Liver (tissue), 3 donors: ENCODE results near the gene SEPHS1.

Experiments used
- EGR1 ChIP-seq, 2 donors: IDR thresholded peaks; 2 replicates each; pipeline ENCODE4 v1.6.1; 2016 to 2018; ENCODE audit warnings: antibody characterized with exemption in 2 of 2, low read depth in 2 of 2
- HNF4A ChIP-seq, 2 donors: conservative IDR thresholded peaks; 2 replicates each; pipeline ENCODE4 v1.6.1; 2016; ENCODE audit warnings: antibody characterized with exemption in 2 of 2, mild to moderate bottlenecking in 2 of 2
- RXRA ChIP-seq, 2 donors: IDR thresholded peaks; 2 replicates each; pipeline ENCODE4 v1.6.1; 2017 to 2018; ENCODE audit warnings: antibody characterized with exemption in 2 of 2, mild to moderate bottlenecking in 1 of 2
- TAF1 ChIP-seq: conservative IDR thresholded peaks from 2 replicates; pipeline ENCODE4 v1.6.1; 2016; ENCODE audit warnings: antibody characterized with exemption, mild to moderate bottlenecking
- YY1 ChIP-seq: IDR thresholded peaks from 2 replicates; pipeline ENCODE4 v1.6.1; 2016; ENCODE audit warnings: antibody characterized with exemption, mild to moderate bottlenecking
- TF ChIP-seq, protein P1 (sequence below): IDR thresholded peaks from 2 replicates; pipeline ENCODE4 v1.6.1; 2016; ENCODE audit warnings: antibody characterized with exemption, mild to moderate bottlenecking
- TF ChIP-seq, protein P2 (sequence below): fragments of 150-350 bp; IDR thresholded peaks from 2 replicates; pipeline ENCODE4 v1.5.1; 2017; ENCODE audit warnings: improper control_type of control experiment, low read depth, low read length; ENCODE audit not compliant: missing input control
- TF ChIP-seq, protein P3 (sequence below): IDR thresholded peaks from 2 replicates; pipeline ENCODE4 v1.6.1; 2016; ENCODE audit warnings: antibody characterized with exemption
- TF ChIP-seq, protein P4 (sequence below): IDR thresholded peaks from 2 replicates; pipeline ENCODE4 v1.6.1; 2016; ENCODE audit warnings: antibody characterized with exemption
- donor health status: healthy.
- donor health status: healthy.

DNA sequence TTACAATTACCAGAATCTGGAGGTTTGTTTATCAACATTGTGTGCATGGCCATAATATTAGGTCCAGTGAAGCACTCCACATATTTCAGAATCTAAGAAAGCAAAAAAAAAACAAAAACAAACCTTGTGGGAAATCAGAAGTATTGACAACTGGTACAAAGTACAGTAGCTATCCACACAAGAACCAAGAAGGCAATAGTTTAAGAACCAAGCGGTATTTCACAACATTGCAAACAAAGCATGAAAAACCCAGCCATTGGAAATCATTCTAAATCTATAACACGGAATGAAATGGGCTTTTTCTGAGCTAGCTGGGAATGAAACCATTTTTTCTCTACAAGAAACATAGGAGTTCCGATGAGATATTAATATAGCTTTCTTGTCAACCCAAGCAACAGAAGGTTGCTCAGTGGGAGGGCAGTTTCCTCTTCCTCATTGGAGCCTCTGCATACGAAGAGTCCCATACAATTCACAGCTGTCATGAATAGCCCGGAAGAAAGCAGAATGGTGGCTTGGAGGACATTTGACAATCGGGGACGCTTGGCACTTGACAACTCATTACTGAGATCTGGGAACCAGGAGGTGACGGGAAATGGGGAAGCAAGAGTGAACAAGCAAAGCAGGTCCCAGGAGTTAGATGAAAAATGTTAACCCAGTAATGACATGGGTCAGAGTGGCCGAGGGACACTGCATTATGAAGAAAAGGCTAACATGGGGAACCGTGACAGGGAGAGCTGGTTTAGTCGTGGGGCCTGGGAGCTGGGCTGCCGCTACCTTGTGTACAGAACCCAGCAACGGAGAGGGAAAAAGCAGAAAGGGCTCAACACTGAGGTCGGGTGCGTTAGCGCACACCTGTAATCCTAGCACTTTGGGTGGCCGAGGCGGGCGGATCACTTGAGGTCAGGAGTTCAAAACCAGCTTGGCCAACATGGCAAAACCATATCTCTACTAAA is 56.0 kb downstream of the SEPHS1 start:
- TF ChIP-seq, protein P1, sequence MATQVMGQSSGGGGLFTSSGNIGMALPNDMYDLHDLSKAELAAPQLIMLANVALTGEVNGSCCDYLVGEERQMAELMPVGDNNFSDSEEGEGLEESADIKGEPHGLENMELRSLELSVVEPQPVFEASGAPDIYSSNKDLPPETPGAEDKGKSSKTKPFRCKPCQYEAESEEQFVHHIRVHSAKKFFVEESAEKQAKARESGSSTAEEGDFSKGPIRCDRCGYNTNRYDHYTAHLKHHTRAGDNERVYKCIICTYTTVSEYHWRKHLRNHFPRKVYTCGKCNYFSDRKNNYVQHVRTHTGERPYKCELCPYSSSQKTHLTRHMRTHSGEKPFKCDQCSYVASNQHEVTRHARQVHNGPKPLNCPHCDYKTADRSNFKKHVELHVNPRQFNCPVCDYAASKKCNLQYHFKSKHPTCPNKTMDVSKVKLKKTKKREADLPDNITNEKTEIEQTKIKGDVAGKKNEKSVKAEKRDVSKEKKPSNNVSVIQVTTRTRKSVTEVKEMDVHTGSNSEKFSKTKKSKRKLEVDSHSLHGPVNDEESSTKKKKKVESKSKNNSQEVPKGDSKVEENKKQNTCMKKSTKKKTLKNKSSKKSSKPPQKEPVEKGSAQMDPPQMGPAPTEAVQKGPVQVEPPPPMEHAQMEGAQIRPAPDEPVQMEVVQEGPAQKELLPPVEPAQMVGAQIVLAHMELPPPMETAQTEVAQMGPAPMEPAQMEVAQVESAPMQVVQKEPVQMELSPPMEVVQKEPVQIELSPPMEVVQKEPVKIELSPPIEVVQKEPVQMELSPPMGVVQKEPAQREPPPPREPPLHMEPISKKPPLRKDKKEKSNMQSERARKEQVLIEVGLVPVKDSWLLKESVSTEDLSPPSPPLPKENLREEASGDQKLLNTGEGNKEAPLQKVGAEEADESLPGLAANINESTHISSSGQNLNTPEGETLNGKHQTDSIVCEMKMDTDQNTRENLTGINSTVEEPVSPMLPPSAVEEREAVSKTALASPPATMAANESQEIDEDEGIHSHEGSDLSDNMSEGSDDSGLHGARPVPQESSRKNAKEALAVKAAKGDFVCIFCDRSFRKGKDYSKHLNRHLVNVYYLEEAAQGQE: no peak
- no peak for TF ChIP-seq TAF1
- TF ChIP-seq, protein P2, sequence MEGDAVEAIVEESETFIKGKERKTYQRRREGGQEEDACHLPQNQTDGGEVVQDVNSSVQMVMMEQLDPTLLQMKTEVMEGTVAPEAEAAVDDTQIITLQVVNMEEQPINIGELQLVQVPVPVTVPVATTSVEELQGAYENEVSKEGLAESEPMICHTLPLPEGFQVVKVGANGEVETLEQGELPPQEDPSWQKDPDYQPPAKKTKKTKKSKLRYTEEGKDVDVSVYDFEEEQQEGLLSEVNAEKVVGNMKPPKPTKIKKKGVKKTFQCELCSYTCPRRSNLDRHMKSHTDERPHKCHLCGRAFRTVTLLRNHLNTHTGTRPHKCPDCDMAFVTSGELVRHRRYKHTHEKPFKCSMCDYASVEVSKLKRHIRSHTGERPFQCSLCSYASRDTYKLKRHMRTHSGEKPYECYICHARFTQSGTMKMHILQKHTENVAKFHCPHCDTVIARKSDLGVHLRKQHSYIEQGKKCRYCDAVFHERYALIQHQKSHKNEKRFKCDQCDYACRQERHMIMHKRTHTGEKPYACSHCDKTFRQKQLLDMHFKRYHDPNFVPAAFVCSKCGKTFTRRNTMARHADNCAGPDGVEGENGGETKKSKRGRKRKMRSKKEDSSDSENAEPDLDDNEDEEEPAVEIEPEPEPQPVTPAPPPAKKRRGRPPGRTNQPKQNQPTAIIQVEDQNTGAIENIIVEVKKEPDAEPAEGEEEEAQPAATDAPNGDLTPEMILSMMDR: no peak
- TF ChIP-seq EGR1 (IDR thresholded peaks at IDR 0.05; ENCODE audit: low read depth in 2 of 2): no peak
- TF ChIP-seq, protein P3, sequence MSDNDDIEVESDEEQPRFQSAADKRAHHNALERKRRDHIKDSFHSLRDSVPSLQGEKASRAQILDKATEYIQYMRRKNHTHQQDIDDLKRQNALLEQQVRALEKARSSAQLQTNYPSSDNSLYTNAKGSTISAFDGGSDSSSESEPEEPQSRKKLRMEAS: no peak
- TF ChIP-seq, protein P4, sequence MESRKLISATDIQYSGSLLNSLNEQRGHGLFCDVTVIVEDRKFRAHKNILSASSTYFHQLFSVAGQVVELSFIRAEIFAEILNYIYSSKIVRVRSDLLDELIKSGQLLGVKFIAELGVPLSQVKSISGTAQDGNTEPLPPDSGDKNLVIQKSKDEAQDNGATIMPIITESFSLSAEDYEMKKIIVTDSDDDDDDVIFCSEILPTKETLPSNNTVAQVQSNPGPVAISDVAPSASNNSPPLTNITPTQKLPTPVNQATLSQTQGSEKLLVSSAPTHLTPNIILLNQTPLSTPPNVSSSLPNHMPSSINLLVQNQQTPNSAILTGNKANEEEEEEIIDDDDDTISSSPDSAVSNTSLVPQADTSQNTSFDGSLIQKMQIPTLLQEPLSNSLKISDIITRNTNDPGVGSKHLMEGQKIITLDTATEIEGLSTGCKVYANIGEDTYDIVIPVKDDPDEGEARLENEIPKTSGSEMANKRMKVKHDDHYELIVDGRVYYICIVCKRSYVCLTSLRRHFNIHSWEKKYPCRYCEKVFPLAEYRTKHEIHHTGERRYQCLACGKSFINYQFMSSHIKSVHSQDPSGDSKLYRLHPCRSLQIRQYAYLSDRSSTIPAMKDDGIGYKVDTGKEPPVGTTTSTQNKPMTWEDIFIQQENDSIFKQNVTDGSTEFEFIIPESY: no peak
- peak; percentile 36 for TF ChIP-seq YY1
- TF ChIP-seq HNF4A (conservative IDR thresholded peaks at IDR 0.05): peak; percentile 68 to 81
- peak in 1 of 2 donors; percentile 38 for TF ChIP-seq RXRA (IDR thresholded peaks at IDR 0.05)
